HG02981 (cell line): Measurements from ENCODE around the gene GSK3A.
"Not testable (repeated sequence)": the region's sequence is repeated elsewhere in the genome, so short reads cannot be mapped to it uniquely, and the experiment has no call there.

ENCODE experiments used
- ATAC-seq: cut with Tn5 transposase; IDR thresholded peaks from one replicate; pipeline ENCODE4 v1.9.1; 2021; ENCODE audit warnings: mild to moderate bottlenecking, moderate library complexity; ENCODE audit not compliant: unreplicated experiment

The GSK3A gene

DNA sequence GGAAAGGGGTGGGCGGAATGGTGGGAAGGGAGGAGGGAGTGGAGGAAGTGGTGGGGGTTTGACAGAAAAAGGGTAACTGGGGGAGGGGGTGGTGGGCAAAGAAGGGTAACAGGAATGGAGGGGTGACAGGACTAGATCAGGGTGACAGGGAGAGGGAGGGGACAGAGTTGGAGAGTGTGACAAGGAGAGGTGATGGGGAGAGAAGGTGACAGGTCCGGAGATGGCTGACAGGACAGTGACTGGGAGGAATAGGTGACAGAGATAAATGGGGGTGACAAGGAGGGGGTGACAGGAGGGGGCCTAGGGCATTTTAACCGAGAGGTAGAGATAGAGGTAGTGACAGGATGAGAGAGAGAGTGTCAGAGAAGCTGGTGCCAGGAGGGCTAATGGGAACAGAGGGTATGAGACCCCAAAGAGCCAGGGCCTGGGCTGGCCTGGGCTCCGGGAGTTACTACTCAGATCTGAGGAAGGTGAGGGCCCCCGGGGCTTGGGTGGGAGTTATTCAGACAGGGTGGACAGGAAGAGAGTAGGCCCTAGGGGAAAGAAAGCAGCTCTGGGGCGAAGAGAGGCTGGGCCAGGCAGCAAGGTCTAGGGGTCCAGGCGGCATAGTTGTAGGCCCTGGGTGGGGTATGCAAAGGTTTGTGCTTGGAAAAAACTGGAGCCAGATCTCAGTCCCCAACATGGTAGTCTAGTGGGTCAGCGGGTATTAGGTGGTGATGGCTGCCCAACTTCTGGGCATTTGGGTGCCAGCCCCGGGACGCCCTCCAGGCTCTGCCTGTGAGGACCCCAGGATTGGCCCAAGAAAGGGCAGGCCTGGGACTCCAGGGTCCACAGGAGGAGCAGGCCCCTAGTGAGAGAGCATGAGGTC lies 27.3 kb upstream of the GSK3A start:
- no peak for ATAC-seq

DNA sequence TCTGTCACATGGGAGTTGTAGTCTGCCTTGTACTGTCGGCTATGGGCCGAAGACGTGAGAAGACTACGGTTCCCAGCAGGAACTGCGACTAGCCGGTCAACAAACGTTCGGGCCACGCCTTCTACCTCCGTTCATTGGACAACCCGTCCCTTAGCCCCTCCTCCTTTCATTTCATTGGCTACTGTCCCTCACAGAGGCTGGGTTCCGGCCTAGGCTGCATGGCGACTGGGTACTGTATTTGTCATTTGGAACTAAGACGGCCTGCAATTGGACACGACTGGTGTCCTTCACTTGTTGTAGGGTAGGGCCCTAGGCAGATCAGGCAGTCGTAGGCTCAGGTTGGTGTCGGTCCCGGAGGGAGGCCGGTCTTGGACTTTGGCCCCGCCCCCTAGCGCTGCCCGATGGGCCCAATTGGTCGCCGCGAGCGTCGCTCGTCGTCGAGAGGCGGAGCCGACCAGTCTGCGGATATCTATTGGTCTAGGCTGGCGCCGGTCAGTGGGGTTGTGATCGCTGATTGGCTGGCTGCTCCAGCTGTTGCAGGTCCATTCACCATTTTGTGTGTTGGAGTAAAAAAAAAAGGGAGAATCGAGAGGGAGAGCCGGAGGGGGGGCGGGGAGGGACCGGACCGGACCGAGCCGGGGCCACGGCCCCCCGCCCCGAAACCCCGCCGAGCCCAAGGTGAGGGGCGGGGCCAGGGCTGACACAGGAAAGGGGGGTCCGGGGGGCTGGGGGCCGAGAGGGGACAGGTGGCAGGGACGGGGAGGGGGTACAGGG lies 26.5 kb upstream of the GSK3A start, which contains the start of gene CIC:
Gene CIC (plus strand): TSS at position 549 of the 774 bp plus-strand sequence. CDS start 2,532 bp downstream, outside the sequence.
- ATAC-seq, result peak; percentile 73

DNA sequence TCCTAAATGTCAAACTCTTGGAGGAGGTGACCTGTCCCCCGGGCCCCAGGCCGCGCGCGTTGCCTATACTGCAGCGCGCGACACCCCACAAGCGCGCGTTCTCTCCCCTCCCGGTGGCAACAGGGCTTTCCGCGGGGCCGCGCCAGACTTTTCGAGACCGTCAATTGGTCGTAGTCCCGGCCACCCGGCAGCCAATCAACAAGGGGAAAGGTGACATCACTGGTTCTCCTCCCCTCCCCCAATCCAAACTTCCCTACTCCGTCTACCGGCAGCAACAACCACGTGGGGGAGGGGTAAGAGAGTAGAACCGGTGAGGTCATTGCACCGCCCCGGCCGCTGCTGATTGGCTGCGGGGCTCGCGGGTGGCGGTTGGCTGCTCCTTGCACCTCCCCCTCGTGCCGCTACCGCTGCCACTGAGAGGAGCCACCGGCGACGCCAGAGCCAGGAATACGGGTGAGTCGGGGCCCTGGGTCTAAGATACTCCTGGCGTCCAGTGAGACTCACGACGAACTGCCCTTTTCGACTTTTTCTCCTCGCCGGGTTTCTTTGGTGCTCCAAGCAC lies 25.8 kb upstream of the GSK3A start:
- peak; percentile 57 for ATAC-seq

DNA sequence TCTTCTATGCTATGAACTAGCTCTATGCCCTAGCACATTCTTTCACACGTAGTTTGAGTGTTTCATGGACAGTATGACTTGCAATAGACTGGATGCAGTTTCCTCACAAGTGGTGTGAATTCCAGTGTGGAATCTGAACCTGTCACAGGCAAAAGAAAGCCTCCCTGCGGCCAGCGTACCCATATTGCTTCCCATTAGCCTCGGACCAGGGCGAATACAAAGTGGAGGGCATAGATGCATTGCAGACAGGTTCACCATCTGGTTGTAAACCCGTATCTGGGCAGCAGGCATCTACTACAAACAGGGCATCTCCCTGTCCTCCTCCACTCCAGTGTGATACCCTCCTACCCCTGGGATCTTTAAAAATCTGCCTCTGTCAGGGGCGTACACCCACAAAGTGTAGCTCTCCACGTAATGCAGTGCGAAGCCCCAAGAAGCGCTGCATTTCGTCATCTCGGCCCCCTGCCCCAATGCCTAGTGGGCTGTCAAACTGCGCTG lies 25.3 kb upstream of the GSK3A start:
- ATAC-seq, result no peak

DNA sequence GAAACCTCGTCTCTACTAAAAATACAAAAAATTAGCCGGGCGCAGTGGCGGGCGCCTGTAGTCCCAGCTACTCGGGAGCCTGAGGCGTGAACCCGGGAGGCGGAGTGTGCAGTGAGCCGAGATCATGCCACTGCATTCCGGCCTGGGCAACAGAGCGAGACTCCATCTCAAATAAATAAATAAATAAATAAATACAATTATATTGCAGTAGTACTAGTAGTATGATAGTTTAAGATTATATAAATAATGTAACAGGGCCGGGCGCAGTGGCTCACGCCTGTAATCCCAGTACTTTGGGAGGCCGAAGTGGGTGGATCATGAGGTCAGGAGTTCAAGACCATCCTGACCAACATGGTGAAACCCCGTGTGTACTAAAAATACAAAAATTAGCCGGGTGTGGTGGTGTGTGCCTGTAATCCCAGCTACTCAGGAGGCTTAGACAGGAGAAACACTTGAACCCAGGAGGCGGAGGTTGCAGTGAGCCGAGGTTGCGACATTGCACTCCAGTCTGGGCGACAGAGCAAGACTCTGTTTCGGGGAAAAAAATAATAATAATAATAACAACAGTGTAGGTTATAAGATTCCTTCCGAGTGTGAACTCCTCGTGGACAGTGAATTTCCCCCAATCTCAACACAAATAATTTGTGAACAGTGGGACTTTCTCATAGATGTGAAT lies 24.7 kb upstream of the GSK3A start:
- ATAC-seq, result not testable (repeated sequence)

DNA sequence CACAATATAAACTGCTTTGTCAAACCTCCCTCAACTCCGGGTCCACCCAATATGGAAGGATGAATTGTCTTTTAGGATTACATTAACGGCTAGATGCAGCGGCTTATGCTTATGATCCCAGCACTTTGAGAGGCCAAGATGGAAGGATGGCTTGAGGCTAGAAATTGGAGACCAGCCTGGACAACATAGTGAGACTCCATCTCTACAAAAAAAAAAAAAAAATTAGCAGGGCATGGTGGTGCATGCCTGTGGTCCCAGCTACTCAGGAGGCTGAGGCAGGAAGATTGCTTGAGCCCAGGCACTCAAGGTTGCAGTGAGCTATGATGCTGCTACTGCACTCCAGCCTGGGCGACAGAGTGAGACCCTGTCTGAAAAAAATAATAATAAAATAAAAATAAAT lies 23.7 kb upstream of the GSK3A start:
- ATAC-seq, result not testable (repeated sequence)

DNA sequence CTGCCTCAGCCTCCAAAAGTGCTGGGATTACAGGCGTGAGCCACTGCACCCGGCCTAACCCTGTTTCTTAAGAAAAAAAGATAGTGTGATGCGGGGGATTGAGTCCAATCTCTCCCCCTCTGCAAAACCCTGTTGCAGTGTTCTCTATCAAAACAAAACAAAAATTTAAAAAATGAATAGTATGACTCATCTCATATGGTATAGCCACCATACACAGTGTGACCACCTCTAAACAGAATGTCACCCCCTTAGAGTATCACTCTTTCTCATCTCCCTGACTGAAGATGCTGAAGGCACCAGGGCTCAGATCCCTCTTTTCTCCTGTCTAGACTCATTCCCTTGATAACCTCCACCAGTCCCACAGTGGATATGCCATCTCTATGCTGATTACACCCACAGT lies 19.4 kb upstream of the GSK3A start:
- ATAC-seq, result no peak

DNA sequence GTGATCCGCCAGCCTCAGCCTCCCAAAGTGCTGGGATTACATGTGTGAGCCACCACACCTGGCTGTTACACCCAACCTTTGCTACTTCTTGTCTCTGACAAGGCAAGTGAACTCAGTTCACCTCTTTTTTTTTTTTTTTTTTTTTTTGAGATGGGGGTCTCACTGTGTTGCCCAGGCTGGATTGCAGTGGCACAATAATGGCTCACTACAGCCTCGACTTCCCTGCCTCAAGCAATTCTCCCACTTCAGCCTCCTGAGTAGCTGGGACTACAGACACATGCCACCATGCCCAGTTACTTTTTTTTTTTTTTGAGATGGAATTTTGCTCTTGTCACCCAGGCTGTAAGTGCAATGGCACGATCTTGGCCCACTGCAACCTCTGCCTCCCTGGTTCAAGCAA lies 15.4 kb upstream of the GSK3A start:
- ATAC-seq, result not testable (repeated sequence)

DNA sequence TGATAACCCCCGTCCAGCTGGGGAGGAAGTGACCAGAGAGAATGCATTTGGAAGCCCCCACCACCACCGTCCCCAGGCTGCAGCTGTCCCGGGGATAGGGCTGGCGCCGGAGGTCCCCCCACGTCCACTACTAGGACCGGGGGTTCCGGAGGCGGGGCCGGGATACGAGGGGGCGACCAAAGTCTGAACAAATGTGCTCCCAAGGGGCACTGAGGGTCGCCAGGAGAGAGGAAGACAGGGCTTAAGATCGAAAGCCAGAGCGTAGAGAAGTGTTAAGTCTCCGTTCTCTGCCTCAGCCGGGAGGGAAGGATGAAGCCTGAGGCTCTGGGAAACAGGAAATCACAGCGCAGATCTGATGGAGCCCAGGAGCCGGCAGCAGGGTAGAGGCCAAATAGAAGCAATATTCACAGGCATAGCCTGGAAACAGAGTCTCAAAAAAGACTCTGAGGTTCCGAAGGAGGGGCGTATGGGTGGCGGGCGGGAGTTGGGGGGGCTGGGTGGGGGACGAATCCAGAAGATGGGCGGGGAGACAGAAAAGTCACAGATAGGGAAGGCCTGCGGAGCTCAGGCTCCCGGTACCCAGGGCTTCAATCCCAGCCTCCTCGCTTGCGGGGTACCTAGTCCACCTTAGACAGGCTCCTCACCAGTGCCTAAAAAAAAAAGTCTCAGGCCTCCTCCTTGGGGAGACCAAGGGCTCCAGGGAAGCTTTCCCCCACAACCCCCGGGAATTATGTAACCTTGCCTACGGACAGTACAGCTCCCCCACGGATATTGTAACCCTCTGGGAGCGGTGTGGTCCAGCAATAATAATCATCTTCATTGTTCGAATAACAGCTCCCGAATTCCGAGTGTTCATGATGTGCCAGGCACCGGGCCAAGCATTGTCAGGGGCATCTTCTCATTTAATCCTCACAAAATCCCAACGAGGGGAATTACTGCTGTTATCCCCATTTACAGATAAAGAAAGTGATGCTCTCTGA lies 13.7 kb upstream of the GSK3A start:
- ATAC-seq, result no peak

DNA sequence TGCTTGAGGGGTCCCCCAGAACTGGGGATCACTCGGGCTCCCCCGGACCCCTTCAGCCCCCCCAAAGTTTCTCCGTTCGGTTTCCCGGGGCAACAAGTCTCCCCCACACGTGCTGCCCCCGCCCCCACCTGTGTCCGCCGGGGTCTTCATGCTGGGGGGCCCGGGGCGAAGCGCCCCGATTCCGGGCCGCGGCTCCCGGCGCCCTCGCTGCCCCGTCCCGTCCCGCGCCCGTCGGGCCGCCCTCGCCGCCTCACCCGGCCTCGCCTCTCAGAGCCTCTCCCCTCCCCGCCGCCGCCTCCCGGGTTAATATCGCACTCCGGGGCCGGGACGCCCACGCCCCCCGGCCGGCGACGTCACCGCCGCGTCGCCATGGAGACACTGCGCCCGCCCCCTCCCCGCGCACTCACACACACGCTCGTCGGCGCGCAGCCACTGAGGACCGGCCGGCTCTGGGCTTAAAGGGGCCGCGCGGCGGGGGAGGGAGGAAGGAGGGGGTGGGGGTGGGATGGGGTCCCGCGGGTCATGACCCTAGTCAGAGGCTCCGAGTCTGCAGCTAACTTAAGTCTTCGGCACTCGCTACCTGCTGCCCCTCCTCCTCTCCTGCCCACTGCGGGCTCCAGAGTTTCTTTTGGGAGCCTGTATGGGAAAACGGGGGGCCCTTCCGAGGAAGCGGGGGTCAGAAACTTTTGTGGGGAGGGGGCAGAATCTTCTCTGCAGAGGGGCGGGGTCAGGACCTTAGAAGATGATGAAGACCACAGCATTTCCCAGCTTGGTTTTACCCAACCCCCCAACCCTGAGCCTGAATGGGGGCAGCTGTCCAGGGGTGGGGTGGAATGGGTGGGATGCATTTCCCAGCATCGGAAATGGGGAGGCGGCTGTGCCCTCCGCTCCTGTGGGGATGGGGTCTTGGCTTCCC lies 12.7 kb upstream of the GSK3A start, which contains the start of gene ERF:
Gene ERF (minus strand): TSS at position 279 of the 916 bp plus-strand sequence. CDS start 129 bp downstream, at position 150.
- ATAC-seq, result peak; percentile 61

DNA sequence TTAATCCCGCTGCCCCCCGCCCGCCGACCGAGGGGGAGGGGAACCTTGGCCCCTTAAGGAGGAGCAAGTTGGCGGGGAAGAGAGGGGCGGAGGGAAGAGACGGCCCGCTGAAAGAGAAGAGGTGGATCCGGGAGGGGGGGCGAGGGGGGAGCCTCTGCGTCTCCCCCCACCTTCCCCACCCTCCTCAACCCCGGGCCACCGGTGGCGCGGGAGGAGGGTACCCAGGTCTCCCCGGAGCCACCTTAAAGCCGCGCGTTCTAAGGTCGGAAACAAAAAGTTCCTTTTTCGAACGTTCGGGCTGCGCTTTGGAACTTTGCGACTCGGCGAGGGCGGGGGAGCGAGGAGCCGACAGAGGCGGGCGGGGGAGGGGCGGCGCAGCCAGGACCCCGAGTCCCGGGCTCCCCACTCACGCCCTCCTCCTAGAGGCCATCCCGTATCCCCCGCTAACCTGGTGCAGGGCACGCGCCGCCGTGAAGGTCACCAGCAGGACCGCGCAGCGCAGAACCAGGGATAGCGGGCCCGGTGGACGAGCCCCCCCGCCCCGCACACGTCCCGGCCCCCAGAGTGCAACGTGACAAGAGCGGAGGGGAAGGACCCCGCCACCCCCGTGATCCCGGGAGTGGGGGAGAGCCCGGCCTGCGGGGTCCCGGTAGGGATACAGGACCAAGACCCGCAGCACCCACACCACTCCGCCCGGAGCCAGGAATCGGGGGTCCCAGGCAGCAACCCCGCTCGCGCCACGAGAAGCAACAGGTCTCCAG lies 11.9 kb upstream of the GSK3A start:
- ATAC-seq, result no peak

DNA sequence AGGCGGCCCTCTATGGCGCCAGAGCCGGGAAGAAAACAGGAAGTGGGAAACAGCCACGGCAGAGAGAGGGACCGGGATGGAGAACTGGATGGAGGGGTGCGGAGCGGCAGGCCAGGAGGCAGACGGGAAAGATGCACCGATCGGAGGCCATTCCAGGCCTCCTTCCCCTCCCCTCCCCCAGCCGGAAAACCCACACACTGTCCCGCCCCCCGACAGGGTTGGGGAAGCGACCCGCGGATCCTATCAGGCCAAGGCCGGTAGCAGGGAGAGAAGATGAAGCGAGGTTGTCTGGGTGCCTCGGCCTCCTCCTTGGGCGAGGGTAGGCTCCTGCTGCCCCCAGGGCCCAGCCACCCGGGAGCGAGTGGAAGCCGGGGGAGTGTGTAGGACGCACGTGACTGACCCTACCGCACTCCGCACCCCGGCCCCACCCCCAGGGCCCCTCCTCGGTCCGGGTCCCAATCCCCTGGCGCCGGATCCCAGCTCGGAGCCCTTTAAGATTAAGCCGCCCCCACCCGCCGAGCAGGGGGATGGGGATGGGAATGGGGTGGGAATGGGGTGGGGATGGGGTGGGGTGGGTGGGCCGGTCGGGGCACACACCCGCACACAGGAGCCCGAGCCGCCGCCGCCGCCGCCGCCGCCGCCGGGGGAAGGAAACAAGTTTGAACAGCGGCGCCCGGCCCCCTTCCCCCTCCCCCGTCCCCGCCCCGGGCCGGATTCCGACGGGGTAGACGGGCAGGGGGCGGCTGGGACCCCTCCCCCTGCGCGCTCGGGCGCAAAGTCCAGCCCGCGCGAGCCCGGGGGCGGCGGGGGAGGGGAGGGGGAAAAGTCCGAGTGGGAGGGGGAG lies 11.1 kb upstream of the GSK3A start:
- no peak for ATAC-seq

DNA sequence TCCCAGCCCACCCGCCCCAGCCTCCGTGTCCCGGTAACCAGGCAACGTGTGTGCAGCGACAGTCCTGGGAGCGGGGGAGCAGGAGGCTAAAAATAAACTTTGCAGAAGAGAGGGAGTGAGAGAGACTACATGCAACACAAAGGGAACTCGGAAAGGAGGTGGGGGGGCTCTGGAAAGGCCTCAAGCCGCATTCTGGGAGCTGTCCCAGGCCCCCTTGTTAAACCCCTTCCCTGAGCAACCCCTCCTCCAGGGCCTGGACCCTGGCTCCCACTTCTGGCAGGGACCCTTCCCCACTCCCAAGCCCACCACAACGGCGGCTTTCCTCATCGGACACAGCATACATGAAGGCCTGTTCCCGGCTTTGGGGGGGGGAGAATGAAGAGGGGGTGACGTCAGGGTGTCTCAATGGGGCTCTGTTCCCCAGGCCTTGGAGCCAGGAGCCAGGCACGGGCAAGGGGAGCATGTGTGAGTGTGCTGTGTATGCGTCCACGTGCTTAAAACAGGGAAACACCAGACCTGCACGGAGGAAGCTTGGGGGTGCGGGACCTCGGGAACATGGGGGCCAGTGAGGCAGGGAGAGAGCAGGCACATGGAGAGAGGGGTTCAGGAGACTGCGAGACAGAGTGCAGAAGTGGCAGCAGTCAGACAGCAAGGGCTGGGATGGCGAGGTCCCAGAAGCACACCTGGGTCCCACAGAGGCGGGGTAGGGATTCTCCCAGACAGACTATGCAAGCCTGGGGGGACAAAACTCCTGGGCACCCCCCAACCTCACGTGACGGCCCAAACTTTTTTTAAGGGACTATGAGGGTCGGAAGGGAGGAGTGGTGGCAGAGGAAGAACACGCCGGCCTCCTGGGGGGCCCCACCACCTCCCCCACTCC lies 10.2 kb upstream of the GSK3A start:
- no peak for ATAC-seq

DNA sequence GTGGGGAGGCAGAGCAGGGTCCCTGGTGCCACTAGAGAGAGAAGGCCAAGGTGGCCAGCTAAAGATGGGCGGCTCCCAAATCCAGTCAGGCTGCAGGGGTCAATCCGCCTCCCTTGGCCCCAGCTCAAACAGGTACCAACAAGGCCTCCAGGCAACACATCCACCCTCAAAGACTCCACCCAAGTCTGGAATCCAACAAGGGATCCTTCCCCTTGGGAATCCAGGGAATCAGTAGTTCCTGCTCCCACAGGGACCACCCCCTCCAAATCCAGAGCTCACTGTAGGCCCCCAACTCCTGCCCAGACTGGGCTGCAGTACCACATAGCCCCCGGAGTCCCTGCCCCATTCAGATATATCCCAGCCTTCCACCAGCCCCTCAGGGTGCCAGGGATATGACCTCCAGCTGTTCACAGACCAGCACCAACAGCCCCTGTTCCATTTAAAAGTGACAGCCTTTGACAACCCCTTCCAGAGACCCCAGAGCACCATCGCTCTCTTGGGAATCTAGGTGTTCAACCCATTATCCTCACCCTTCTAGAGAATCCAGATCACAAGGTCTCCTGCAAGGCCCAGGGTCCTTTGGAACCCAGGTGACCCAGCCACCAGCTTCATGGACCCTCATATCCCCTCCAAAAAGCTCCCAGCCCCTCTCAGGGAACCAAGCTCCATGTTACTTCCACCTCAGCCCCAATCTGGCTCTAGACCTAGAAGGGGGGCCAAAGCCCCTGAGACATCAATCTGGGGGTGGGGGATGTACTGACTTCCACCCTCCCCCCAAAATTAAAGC lies 9.4 kb upstream of the GSK3A start:
- no peak for ATAC-seq
